ENCODE data around the gene MTARC2.
A peak's percentile ranks its signal among the peaks of the same experiment; 100 is the strongest.
"Not testable (repeated sequence)": the region's sequence is repeated elsewhere in the genome, so short reads cannot be mapped to it uniquely, and the experiment has no call there.

MTARC2 gene

GRCh38 chr1:220732621-220733020, 15.5 kb upstream of the MTARC2 start:
- DNase-seq: no peak

GRCh38 chr1:220733086-220733601, 15.0 kb upstream of the MTARC2 start:
- DNase-seq: peak; percentile 48

GRCh38 chr1:220734571-220735326, 13.4 kb upstream of the MTARC2 start:
- no peak for DNase-seq

- not testable (repeated sequence) for DNase-seq
Observed at GRCh38 chr1:220736283-220736682, 11.8 kb upstream of the MTARC2 start.

GRCh38 chr1:220741349-220741748, 6.8 kb upstream of the MTARC2 start:
- DNase-seq: no peak

GRCh38 chr1:220741825-220742224, 6.3 kb upstream of the MTARC2 start:
- no peak for DNase-seq

- no peak for DNase-seq
Observed at GRCh38 chr1:220742520-220742919, 5.6 kb upstream of the MTARC2 start.

GRCh38 chr1:220746851-220747250, 1.3 kb upstream of the MTARC2 start:
- DNase-seq: no peak

GRCh38 chr1:220747437-220748088, 559 bp upstream of the MTARC2 start:
- no peak for DNase-seq

GRCh38 chr1:220748936-220749335, 814 bp downstream of the MTARC2 start:
- DNase-seq: no peak

- DNase-seq: no peak
Observed at GRCh38 chr1:220750131-220750515, 2.0 kb downstream of the MTARC2 start.

- DNase-seq: no peak
Observed at GRCh38 chr1:220751111-220751510, 3.0 kb downstream of the MTARC2 start.

- no peak for DNase-seq
Observed at GRCh38 chr1:220754212-220754917, 6.2 kb downstream of the MTARC2 start.

- DNase-seq: no peak
Observed at GRCh38 chr1:220754918-220755295, 6.8 kb downstream of the MTARC2 start.

GRCh38 chr1:220755309-220755708, 7.2 kb downstream of the MTARC2 start:
- DNase-seq: no peak

- DNase-seq: no peak
Observed at GRCh38 chr1:220757441-220757840, 9.3 kb downstream of the MTARC2 start.

- no peak for DNase-seq
Observed at GRCh38 chr1:220759147-220759546, 11.0 kb downstream of the MTARC2 start.

GRCh38 chr1:220761688-220762427, 13.7 kb downstream of the MTARC2 start:
- DNase-seq: peak; percentile 84

- no peak for DNase-seq
Observed at GRCh38 chr1:220764757-220765156, 16.6 kb downstream of the MTARC2 start.

GRCh38 chr1:220767312-220768125, 19.4 kb downstream of the MTARC2 start:
- no peak for DNase-seq

GRCh38 chr1:220768126-220768601, 20.0 kb downstream of the MTARC2 start:
- DNase-seq: no peak

- DNase-seq: no peak
Observed at GRCh38 chr1:220769205-220769604, 21.1 kb downstream of the MTARC2 start.

All from NCI-H1436 treated with DMSO at 0.1 percent for 48 hours (cell line).